Effector CD8-positive, alpha-beta T cell (primary cell): ENCODE results near the gene RPTOR.

Experiments used
- DNase-seq: peaks from one replicate; lab custom pipeline; 2025; lab: John Stamatoyannopoulos, UW

Gene RPTOR

DNA sequence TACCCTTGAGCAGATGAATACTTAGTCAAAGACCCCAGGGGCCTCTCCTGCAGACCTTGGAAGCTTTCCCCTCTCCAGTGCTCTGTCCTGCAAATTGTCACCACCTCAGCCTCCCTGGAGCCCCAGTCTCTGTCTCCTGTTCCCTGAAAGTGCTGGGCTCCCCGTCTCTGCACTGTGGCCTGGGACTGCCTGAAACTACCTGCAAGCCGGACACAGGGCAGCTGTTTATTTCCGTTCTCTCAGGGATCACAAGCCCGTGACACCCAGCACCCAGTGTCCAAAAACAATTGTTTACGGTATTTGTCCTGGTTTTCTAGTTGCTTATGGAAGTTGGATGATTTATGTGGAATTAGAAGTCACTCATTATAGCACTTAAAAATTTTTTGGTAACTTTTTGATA, 365.4 kb downstream of the RPTOR start:
- no peak for DNase-seq

DNA sequence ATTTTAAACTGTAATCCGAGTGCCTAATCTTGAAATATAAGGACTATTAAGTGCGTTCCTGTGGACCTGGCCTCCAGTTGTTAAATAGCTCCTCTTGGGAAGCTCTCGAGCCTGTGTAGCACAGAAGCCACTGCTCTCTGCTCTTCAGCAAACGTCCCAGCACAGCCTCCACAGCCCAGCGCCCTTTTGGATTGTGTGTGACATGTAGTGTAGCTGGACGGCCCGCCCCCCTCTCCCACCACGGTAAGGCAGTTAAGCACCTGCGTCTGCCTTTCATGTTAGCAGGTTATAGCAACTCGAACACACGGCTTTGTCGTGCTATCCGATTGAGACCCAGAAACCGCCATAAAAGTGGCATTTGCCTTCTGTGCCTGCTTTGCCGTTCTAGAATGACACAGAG, 367.8 kb downstream of the RPTOR start:
- DNase-seq = no peak

DNA sequence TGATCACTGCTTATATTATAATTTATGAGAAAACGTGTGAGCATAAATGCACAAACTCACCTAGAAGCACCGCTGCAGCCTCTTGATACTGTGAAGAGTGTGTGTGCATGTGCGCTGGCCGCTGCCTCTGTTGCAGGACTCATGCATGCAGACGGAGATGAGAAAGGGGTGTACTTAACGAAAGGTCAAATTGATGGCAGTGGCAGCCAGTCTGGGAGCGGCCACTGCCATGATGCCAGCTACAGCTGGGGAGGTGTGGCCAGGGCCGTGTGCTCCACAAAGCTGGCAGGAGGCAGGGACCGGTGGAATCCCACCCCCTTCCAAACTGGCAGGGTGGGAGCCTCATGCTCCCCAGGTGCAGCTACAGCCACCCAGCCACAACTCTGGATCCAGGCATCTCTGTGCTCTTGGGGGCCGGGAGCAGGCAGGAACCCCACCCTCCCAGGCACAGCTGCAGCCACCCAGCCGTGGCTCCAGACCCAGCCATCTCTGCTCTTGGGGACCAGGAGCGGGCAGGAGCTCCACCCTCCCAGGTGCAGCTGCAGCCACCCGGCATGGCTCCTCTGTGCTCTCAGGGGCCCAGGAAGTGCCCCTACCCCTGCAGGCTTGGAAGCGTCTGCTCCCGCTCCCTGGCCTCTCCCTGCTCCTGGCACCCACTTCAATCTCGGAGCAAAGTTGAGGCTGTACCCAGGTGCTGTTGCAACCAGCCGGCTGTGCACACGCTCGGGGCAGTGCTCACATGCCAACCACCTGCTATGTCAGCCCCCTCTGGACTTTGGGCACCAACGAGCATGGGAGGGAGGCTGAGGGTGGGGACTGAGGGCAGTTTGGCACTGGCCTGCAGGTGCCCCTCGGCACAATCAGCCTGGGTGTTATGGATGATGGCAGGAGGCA, 369.5 kb downstream of the RPTOR start:
- no peak for DNase-seq

DNA sequence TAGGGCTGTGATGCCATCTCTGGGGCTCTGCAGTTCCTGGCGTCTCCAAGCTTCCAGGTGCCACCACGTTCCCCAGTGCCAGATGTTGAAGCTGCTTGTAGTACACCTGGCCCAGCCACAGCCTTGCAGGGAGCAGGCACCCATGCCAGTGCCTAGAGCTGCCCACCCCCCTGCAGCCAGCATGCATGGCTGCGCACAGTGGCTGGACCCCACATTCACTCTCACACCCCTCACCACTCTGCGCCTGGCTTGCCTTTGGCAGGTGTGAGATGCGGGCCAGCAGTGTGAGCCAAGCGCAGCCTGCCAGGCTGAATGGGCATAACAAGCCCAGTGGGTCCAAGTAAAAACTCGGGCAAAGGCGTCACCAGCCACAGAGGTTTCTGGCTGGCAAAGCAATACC, 371.6 kb downstream of the RPTOR start:
- DNase-seq = no peak

DNA sequence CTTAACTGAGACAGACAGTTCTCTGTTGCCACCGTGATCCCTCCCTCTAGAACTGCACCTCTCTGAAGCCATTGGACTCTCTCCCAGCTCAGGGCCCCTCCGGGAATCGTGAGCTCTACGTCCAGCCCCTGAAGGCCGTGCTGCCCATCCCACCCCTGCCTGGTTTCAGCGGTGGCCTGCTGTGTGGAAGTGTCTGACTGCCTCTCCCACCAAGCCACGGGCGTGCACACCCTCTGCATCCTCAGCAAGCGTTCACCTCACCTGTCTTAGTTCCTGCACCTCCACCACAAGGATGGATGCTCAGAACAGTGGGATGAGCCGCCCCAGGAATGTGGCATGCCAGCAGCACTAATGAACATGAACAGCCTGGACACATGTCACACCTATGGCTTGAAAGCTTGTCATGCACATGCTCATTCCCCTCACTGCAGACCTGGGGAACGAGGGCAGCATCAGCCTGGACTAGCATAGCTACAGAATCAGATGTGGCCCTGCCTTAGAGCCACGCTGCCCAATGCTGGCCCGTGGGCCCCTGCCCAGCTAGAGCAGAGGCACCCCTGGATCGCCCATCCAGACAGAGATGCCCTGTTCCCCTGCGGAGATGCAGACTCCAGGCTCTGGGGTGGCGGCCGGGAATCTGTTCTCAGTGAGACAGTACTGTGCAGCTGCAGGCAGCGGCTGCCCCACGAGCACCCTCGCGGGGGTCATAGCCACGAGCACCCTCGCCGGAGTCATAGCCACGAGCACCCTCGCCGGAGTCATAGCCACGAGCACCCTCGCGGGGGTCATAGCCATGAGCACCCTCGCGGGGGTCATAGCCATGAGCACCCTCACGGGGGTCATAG, 373.3 kb downstream of the RPTOR start:
- no peak for DNase-seq

DNA sequence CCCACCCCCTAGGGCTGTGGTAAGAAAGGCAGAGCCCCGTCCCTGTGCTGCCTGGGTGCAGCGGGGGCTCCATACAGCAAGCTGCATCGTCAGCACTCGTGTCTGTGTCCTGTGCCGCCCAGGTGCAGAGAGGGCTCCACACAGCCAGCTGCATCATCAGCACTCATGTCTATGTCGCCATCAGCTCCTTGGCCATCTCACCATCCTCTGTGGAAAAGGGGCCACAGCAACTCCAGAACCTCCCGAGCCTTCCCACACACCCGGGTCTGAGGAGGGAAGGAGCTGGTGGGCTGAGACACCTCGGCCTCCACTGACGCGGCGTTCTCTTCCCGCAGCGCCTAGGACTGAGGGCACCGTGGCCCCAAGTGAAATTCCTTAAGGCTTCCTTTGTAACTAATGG, 374.1 kb downstream of the RPTOR start:
- no peak for DNase-seq

DNA sequence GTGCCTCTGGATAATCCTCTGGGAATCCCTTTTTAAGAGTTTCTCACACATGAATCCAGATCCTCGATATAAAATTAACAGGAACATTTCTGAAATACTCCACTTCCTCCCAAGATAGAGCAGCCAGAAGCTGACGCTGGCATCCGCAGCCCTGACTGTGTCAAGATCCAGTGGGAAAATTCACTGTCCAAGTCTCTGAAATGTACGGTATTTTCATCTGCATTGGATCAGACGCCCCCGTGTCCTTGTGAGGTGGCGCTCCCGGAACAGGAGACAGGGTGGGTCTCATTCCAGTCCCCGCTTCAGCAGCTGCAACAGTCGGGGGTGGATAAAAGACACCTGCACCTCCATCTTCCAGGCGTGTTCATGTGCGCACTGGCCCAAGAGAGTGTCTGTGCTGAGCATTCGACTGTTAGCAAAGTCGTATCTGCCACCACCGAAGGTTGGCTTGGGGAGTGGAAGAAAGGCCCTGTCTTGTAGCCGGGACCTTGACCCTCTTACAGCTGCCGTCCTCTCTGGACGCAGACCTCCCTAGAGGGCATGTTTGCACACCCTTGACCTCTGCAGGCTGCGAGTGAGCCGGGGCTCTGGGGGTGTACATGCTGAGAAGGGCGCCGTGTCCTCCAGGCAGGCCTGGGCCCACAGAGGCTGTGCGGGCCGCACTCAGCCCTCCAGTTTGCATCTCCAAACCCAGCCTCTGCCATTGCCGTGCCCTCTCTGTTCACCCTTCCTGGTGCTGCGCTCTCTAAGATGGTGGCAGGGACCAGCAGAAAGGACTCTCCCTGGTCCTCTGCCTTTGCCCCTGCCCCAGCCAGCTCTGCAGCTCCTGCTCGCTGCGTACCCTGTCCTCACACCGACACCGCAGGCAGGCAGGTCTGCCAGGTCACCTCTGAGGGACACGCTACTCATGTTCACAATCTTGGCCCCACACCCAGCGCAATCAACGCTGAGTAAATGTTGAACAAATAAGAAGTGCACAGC, 375.0 kb downstream of the RPTOR start:
- DNase-seq = no peak

DNA sequence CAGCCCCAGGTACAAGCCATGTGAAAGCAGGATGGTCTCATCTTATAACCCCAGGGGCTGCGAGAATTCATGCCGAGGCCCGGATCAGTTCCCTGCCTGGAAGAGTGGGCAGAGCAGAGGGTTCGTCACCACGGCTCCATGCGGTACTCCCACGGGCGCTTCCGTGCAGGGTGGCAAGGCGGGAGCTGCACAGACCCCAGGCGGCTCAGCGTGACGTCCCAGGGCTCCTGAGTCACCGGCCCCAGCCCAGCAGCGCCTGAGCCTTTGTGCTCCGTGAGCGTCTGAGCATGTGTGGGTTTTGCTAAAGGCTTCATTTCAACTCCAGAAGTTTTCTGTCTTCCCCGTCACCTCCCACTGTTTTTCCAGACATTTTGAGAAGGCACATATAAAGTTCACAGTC, 375.8 kb downstream of the RPTOR start:
- DNase-seq = no peak

DNA sequence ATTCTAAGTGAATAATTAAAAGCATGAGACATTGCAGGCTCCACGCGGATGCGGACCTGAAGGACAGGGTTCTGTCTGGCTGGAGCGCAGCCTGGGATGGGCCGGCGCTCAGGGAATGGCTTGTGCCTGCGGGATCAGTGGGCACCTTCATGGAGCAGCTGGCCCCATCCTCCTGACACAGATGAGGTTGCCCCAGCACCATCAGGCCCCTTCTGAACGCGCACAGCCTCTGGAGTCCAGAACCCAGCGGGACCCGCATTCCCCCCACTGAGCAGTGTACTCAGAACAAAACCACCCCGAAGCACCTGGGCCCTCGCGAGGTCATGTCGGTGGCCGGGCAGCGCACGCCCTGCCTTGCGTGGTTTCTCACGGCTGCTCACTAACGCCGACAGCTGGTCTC, 376.5 kb downstream of the RPTOR start:
- no peak for DNase-seq

DNA sequence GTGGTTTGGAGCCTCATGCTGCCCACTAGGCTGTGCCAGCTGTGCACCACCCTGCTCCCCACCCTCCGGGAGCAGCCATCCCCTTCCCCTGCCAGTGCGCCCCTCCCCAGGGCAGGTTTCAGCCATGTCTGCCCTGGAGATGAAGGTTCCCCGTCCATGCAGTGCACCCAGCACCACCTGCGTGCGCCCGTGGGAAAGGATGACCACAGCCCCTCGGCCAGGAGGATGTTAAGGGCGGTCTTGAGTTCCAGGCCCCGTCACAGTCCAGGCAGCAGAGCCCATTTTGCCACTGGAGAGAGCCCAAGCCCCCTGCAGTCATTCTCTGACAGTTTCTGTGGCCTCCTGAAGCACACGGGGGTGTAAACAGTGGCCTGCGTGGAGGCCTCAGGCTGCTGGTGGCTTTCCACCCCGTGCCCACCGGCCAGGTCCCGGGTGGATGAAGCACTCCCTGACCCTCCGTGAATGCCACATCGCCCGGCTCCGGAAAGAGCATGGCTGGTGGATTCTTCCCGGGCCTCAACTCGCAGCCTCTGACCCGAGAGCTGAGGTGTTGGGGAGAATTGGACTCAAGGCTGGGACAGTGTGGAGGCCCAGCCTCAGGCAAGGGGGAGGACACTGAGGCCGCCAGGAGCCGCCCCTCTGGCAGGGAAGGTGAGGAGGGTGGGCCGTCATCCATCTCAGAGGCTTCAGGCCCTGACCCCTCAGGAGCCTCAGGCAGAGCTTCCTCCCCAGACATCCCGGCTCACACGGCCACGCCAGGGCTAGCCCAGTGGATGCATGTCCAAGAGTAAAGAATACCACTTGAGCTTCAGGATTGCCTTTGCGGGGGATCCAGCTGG, 377.3 kb downstream of the RPTOR start:
- no peak for DNase-seq

DNA sequence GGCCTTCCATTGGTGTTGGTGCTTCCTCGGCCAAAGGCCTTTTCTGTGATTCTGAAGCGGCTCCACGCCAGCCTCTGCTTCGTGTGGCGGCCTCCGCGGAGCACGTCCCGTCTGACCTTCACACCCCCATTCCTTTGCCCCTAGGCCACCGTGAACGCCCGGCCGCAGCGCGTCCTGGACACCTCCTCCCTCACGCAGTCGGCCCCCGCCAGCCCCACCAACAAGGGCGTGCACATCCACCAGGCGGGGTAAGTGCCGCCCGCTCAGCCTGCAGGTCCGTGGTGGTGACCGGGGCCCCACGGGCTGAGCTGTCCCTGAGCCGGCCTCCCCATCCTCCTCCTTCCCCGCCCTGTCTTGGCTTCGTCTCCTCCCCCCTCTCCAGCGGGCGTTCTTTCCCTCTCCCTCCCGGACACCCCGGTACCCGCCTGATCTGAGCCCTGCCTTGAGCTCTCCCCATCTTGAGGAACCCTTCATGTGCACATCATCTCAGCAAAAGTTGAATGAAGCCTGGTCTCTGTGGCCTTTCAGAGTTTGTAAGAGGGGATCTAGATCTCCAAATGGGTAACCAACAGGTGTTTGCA, 378.0 kb downstream of the RPTOR start:
- no peak for DNase-seq

DNA sequence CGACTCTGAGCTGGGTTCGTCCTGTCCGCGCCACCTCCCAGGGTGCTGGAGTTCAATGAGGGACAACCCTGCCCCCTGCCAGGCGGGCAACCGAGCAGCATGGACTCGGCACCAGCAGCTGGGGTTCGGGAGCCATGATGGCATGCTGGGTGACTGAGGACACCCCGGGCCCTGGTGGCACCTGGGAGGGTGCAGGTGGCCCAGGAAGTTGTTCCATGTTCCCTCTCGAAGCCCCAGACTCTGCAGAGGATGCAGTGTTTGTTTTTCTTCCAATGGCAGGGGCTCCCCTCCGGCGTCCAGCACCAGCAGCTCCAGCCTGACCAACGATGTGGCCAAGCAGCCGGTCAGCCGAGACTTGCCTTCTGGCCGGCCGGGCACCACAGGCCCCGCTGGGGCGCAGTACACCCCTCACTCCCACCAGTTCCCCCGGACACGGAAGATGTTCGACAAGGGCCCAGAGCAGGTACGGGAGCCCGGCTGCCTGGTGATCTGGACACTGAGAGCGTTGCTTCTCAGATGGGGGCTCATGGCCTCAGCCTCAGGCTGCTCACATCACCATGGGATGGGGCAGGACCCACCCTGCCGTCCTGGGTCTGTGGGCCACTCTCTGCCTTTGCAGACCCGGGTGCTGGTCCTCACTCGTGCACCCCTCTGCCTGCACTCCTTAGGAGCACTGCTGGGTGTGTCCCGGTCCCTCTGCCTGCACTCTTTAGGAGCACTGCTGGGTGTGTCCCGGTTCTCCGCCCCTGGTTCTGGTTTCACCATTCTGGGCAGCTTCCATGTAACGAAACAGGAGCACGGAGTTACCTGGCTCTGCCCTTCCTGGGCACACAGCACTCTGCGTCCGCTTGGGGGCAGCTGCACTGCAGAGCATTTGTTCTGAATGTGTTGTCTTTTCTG, 378.8 kb downstream of the RPTOR start:
- DNase-seq = no peak

DNA sequence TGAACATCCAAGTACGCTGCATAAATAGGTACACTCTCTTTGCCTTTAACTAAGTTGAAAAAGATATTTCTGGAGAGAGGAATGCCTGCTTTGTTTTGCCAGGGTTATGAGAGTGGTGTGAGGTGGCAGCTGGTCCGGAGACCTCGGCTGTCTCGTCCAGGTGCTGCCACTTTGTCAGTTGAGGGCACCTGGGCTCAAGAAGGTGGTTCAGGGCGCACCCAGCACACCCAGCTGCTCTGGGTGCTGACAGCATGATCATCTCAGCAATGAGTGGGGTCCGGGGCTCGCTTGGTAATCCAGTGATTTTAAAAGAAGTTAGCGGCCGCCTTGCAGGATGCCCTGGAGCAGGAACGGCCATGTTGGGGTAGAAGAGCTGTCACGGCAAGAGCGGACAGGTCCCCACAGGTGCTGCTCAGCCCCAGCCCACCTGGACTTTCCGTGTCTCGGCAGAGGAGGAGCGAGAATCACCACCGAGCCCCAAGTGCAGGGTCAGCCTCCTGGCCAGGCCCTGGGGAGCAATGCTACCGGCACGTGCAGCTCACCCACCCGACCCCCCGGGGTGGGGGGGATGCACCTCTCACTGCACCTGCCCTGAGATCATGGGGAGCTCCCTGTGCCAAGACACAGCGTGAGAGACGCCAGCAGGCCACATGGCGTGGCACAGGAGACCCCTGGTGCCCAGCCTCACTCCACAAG, 379.6 kb downstream of the RPTOR start:
- no peak for DNase-seq

DNA sequence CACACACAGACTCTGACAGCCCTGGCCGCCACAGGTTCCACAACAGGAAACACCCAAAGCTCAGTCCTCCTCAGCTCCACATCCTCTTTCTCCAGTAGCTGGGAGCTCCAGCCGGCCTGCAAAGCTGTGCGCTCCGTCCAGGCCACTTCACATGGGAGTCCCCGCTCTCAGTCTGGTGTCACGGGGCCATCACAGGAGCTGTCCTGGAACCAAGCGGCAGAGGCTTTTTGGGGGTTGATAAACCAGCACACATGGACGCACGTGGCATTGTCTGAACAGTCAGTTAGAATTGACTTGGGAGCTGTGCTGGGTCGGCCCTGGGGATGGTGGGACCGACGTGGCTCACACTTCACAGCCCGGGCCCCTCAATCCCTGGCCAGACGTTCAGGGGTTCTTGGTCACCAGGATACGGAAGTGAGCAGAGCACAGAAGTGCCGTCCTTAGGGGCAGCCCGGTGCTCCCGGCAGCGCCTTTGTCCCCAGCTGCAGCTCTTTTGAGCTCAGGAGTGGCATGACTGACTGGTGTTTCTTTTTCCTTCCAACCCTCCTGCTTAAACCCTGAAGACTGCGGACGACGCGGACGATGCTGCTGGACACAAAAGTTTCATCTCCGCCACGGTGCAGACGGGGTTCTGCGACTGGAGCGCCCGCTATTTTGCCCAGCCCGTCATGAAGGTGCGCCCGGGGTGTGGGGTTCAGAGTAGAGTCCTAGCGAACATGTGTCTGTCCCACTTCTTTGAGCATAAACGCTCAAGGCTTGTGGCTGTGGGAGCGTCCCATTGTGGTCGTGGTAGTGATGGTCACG, 380.4 kb downstream of the RPTOR start:
- DNase-seq = no peak

DNA sequence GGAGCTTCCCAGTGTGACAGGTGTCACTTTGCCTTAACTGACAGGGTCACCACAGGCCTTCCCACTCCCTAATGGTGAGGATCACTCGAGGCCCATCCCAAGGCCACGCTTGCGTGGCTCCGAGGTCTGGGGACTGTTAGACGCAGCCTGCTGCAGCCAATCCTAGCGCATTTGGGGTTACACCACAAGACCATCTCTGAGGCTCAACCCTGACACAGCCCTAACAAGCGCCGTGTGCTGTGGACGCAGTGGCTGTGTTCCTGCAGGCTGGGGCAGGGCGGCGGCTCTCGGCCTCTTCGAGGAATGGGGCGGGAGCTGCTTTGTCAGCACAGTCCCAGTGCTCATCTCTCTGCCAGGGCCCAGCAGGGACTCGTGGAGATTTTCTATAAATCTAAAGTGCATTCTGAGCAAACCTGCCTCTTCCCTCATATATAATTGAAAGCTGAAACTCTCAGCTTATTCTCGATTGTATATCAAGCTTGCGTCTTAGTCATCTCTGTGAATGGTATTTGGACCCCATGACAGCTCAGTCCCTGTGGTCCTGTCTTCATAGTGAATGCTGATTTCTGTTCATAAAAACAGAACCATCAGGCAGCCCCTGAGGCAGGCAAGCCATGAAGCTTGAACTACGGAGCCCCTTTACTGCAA, 381.2 kb downstream of the RPTOR start:
- DNase-seq = no peak

DNA sequence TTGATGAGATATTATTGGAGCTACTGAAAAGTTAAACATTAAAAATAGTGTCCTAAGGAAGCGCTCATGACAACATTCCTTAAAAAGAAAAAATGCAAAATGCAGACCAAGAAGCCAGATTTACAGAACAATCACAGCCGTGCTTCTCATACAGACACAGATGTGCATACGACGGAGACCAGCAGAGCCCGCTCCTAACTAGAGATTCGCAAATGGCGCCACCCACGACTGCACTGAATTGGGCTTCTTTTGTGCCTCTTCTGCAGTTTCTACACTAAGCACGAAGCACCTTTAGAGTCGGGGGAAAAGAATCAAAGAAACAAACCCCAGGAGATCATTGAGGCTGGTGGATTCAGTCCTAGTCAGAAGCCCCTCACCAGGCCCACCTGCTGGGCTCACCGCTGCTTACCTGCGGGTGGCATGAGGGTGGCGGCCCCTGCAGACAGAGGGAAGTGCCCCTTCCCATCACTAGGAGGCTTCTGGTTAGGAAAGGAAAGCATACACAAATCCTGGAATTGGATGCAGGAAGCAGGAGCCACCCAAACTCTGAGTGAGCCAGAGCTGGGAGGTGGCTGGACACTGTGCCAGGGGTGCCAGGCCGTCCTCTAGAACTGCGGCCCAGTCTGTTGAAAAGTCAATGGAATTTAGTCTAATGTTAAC, 382.1 kb downstream of the RPTOR start:
- no peak for DNase-seq

DNA sequence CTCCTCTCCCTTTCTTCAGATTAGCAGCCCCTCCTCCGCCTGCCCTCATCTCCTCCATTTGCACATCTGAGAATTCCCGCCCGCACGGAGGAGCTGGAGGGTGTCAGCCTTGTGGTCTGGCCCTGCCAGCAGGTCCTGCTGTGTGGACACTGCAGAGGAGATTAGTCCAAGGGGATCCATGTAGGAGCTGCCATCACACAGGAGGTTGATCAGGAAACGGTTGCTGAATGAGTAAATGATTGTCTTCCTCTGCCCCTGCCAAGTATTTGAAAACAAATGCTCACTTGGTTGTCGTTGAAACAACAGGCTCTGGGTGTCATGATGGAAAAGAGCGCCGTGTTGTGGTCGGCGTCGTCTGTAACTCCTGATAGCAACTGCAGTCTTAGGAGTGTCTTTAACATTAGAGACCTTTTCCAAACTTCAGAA, 383.2 kb downstream of the RPTOR start:
- DNase-seq = no peak
